Measurements from ENCODE around the gene CRAMP1.
A peak's percentile ranks its signal among the peaks of the same experiment; 100 is the strongest.

Gene CRAMP1

DNA sequence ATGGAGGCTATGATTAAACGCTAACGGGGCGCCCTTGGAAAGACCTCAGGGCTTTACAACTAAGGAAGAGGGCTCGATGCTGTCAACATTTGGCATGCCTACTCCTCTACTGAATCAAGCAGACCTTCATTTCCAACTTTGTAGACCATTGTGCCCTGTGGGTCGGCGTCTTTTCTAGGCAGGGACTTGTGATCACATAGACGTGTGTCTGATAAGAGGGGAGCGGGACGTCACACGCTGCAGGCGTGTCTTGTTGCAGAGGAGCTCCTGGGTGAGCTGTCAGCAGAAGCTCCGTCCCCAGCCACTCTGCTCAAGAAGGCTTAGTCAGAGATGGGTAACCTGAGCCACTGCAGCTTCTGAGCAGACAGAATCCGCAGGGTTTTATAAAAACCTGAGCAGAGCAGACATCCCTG lies 96.6 kb downstream of the CRAMP1 start (continued):
- TF ChIP-seq OVOL3 (tag by site-specific recombination; IDR thresholded peaks at IDR 0.05) (no peak), ZNF146 (tag by site-specific recombination; IDR thresholded peaks at IDR 0.05) (no peak), REPIN1 (tag by site-specific recombination; IDR thresholded peaks at IDR 0.05; ENCODE audit: low read depth) (no peak), ZFP3 (tag by site-specific recombination; IDR thresholded peaks at IDR 0.05; ENCODE audit: low read depth) (no peak), ZNF76 (tag by site-specific recombination; IDR thresholded peaks at IDR 0.05; ENCODE audit: borderline replicate concordance, low read depth) (no peak), GFI1B (tag by site-specific recombination; IDR thresholded peaks at IDR 0.05) (no peak), ZNF596 (tag by site-specific recombination; IDR thresholded peaks at IDR 0.05) (no peak), ZNF664 (tag by site-specific recombination; IDR thresholded peaks at IDR 0.05) (no peak), ZNF785 (tag by site-specific recombination; IDR thresholded peaks at IDR 0.05) (no peak), ZNF169 (tag by site-specific recombination; IDR thresholded peaks at IDR 0.05) (no peak), ZBTB21 (tag by site-specific recombination; IDR thresholded peaks at IDR 0.05) (peak; percentile 63), HOXD13 (CRISPR knock-in tag; IDR thresholded peaks at IDR 0.05; ENCODE audit: borderline replicate concordance) (no peak), ZNF768 (tag by site-specific recombination; IDR thresholded peaks at IDR 0.05) (no peak), ZNF560 (tag by site-specific recombination; IDR thresholded peaks at IDR 0.05; ENCODE audit: borderline replicate concordance) (no peak), ZNF366 (tag by site-specific recombination; conservative IDR thresholded peaks at IDR 0.05) (no peak)
- TF ChIP-seq, protein P1, sequence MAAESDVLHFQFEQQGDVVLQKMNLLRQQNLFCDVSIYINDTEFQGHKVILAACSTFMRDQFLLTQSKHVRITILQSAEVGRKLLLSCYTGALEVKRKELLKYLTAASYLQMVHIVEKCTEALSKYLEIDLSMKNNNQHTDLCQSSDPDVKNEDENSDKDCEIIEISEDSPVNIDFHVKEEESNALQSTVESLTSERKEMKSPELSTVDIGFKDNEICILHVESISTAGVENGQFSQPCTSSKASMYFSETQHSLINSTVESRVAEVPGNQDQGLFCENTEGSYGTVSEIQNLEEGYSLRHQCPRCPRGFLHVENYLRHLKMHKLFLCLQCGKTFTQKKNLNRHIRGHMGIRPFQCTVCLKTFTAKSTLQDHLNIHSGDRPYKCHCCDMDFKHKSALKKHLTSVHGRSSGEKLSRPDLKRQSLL (tag by site-specific recombination; IDR thresholded peaks at IDR 0.05) = 0 out of 2 replicates have a peak, but pooled peaks have one; percentile 3
- TF ChIP-seq, protein P2, sequence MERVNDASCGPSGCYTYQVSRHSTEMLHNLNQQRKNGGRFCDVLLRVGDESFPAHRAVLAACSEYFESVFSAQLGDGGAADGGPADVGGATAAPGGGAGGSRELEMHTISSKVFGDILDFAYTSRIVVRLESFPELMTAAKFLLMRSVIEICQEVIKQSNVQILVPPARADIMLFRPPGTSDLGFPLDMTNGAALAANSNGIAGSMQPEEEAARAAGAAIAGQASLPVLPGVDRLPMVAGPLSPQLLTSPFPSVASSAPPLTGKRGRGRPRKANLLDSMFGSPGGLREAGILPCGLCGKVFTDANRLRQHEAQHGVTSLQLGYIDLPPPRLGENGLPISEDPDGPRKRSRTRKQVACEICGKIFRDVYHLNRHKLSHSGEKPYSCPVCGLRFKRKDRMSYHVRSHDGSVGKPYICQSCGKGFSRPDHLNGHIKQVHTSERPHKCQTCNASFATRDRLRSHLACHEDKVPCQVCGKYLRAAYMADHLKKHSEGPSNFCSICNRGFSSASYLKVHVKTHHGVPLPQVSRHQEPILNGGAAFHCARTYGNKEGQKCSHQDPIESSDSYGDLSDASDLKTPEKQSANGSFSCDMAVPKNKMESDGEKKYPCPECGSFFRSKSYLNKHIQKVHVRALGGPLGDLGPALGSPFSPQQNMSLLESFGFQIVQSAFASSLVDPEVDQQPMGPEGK (tag by site-specific recombination; IDR thresholded peaks at IDR 0.05) = no peak
- TF ChIP-seq, protein P3, sequence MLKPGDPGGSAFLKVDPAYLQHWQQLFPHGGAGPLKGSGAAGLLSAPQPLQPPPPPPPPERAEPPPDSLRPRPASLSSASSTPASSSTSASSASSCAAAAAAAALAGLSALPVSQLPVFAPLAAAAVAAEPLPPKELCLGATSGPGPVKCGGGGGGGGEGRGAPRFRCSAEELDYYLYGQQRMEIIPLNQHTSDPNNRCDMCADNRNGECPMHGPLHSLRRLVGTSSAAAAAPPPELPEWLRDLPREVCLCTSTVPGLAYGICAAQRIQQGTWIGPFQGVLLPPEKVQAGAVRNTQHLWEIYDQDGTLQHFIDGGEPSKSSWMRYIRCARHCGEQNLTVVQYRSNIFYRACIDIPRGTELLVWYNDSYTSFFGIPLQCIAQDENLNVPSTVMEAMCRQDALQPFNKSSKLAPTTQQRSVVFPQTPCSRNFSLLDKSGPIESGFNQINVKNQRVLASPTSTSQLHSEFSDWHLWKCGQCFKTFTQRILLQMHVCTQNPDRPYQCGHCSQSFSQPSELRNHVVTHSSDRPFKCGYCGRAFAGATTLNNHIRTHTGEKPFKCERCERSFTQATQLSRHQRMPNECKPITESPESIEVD (tag by site-specific recombination; IDR thresholded peaks at IDR 0.05) = no peak
- TF ChIP-seq, protein P4, sequence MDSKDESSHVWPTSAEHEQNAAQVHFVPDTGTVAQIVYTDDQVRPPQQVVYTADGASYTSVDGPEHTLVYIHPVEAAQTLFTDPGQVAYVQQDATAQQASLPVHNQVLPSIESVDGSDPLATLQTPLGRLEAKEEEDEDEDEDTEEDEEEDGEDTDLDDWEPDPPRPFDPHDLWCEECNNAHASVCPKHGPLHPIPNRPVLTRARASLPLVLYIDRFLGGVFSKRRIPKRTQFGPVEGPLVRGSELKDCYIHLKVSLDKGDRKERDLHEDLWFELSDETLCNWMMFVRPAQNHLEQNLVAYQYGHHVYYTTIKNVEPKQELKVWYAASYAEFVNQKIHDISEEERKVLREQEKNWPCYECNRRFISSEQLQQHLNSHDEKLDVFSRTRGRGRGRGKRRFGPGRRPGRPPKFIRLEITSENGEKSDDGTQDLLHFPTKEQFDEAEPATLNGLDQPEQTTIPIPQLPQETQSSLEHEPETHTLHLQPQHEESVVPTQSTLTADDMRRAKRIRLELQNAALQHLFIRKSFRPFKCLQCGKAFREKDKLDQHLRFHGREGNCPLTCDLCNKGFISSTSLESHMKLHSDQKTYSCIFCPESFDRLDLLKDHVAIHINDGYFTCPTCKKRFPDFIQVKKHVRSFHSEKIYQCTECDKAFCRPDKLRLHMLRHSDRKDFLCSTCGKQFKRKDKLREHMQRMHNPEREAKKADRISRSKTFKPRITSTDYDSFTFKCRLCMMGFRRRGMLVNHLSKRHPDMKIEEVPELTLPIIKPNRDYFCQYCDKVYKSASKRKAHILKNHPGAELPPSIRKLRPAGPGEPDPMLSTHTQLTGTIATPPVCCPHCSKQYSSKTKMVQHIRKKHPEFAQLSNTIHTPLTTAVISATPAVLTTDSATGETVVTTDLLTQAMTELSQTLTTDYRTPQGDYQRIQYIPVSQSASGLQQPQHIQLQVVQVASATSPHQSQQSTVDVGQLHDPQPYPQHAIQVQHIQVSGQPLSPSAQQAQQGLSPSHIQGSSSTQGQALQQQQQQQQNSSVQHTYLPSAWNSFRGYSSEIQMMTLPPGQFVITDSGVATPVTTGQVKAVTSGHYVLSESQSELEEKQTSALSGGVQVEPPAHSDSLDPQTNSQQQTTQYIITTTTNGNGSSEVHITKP (tag by site-specific recombination; IDR thresholded peaks at IDR 0.05) = no peak
- TF ChIP-seq, protein P5, sequence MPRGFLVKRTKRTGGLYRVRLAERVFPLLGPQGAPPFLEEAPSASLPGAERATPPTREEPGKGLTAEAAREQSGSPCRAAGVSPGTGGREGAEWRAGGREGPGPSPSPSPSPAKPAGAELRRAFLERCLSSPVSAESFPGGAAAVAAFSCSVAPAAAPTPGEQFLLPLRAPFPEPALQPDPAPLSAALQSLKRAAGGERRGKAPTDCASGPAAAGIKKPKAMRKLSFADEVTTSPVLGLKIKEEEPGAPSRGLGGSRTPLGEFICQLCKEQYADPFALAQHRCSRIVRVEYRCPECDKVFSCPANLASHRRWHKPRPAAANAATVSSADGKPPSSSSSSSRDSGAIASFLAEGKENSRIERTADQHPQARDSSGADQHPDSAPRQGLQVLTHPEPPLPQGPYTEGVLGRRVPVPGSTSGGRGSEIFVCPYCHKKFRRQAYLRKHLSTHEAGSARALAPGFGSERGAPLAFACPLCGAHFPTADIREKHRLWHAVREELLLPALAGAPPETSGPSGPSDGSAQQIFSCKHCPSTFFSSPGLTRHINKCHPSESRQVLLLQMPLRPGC (tag by site-specific recombination; IDR thresholded peaks at IDR 0.05) = no peak
